ENCODE measurements around the gene PPM1B.
A peak's percentile ranks its signal among the peaks of the same experiment; 100 is the strongest.
"Not testable (repeated sequence)": the region's sequence is repeated elsewhere in the genome, so short reads cannot be mapped to it uniquely, and the experiment has no call there.

Gene PPM1B

GRCh38 chr2:44164617-44165016 lies 4.1 kb upstream of the PPM1B start:
- no peak for DNase-seq

GRCh38 chr2:44166096-44166495 lies 2.6 kb upstream of the PPM1B start:
- no peak for DNase-seq

DNA sequence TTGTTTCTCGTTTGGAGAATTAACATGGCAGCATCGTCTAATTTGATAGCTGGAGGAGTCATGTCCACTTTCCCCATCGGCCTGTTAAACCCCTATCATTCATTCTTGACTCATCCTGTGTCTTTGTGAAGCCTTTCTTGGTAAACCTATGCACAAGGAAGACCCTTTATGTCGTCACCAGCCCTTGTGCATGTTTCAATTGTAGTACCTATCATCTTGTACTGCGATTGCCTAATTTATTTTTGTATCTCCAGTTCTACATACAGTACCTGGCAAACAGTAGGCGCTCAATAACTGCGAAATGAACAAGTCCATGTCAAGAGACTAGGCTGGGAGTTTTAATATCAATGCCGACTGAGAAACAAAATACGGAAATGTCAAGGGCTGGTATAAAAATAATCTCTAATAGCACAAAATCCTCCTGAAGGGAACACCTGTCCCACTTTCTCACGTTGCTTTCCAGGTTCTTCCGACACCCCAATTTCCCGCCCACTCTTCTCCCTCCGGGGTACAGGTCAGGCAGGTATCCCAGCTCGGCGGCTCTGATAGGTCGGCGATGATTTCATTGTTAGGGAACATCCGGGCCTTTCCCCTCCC lies 1.3 kb upstream of the PPM1B start:
- peak in 1 of 4 experiments; percentile 69 for DNase-seq

DNA sequence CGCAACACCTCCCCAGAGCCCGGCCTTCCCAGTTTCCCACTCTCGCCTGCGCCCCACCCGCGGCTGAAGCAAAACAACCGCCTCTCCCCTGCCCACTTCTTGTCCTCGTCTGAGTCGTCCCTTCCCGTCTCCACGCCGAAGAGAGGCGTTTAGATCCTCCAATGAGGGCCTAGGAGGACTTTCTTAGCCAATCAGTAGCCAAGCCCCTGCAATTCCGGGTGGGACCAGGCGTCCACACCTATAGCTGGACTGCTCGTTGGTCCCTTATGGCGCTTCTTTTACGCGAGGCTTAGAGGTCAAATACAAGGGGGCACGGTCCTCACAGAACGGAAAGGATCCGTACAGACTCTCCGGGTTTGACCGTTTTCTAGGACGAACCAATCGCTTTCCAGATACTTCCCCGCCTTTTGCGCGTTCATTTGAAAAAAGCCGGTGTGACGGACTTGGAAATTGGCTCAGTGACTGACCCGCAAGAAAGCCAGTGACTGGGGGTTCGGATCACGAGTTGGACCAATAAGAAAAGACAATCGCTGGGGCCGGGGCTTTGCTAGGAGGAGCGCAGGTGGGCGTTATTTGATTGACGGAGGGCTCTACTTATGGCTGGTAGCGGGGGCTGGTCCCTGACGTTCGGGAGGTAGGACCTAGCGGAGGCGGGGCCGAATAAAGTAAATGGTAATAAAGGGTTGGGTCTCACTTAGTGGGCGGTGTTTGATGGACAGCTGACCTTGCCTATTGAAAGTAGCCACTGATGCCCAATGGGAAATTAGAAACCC lies 581 bp upstream of the PPM1B start:
- DNase-seq, result peak; percentile 74 to 99 (median 87)

DNA sequence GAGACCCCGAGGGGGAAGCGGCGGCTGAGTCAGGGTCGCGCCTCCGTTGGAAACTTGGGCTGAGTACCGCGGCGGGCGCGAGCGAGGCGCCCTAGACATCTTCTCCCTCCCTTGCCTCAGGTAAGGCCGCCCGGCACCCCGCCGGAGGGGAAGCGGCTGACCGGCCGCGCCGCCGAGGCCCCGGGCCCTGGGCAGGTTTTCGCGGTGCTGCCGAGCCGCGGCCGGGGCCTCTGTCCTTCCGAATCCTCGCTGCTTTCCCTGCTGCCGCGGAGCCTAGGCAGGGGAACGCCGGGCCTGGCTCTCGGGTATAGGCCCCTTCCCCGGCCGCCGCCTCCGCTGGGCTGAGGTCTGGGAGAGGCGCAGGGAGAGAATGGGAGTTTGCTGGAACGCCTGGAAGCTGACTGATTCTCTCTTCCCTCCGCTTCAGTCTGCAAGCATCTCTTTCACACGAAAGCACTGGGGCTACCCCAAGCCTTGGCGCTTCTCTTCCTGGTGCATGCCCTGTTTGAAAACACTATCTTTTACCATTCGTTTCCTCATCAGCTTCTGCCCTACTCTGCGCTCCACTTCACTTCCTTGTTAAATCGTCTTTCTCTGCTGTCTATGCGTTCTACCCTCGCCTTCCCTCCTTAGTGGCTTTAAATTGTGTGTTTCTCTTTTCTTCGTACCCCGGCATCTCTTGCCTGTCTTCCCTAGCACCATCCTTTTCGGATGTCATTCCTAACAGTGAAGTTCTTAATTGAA lies 652 bp downstream of the PPM1B start:
- DNase-seq, result peak in 3 of 4 experiments; percentile 12 to 38 (median 27)

GRCh38 chr2:44170311-44170717 lies 1.6 kb downstream of the PPM1B start:
- DNase-seq, result no peak

DNA sequence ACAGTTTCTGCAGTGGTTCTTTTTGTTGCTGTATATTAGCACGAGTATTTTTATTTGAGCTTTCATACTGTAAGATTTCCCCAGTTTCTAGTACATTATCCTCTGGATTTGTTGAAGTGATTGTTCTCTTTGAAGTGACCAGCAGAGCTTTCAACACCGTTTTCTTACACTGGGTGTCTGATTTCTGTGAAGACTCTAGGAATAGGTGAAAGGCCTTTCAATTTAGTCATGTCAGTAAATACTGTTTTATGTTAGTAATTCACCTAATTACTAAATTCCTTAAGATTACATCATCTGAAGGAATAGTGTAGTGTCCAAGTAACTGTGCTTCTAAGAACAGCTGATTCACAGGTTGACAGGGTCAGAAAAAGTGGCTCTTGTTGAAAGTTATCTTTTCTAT lies 2.3 kb downstream of the PPM1B start:
- DNase-seq, result no peak

DNA sequence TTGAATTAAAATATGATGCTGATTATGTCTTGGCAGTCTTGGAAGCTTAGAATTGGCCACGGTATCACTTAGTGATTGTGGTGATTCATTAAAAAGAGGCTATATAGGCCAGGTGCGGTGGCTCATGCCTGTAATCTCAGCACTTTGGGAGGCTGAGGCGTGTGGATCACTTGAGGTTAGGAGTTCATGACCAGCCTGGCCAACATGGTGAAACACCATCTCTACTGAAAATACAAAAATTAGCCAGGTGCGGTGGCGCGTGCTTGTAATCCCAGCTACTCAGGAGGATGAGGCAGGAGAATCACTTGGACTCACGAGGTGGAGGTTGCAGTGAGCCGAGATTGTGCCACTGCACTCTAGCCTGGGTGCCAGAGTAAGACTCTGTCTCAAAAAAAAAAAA lies 2.8 kb downstream of the PPM1B start:
- not testable (repeated sequence) for DNase-seq

DNA sequence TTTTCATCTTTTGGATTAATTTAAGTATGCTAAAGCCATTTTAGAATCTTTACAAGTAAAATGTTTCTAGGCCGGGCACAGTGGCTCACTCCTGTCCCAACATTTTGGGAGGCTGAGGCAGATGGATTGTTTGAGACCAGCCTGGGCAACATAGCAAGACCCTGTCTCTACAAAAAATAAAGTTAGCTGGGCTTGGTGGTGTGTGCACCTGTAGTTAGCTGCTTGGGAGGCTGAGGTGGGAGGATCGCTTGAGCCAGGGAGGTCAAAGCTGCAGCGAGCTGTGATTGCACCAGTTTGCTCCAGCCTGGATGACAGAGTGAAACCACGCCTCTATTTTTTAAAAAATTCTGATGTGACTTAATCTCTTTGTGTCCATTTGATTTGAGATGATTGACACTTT lies 3.9 kb downstream of the PPM1B start:
- no peak for DNase-seq

GRCh38 chr2:44178950-44179349 lies 10.3 kb downstream of the PPM1B start:
- DNase-seq, result no peak

- no peak for DNase-seq
These were observed 13.0 kb downstream of the PPM1B start for GRCh38 chr2:44181648-44182047.

DNA sequence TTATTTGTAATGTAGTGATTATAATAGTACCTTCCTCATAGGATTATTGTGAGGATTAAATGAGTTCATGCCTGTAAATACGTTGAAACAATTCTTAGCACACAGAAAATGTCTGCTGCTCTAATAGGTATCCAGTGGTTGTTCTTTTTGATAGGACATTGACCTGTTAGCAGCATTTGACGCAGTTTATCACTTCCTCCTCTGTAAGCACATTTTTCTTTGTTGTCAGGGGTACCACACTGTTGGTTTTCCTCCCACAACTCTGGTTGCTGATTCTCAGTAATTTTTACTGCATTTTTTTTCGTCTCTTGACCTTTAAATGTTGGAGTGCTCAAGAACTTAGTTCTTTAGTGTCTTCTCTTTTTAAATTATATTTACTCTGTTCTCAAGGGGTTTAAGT lies 15.4 kb downstream of the PPM1B start:
- no peak for DNase-seq

- DNase-seq, result no peak
These were observed 18.1 kb downstream of the PPM1B start for GRCh38 chr2:44186810-44187209.

- no peak for DNase-seq
These were observed 18.6 kb downstream of the PPM1B start for GRCh38 chr2:44187251-44187650.

GRCh38 chr2:44188696-44189095 lies 20.0 kb downstream of the PPM1B start:
- no peak for DNase-seq

DNA sequence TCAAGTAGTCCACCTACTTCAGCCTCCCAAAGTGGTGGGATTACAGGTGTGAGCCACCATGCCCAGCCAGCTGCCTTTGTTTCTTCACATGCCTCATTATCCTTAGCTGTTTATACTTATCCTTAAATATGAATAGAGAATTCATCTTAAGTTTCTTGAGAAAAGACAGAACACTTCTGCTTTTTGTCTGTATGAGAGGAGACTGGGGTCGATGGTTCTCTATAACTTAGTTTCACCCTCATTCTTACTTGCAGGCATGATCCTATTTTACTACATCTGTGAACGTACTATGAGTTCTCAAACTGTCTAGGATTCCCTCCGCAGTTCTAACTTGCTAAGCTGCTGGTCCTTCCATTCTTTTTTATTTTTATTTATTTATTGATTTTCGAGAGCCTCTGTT lies 20.4 kb downstream of the PPM1B start:
- DNase-seq, result no peak

DNA sequence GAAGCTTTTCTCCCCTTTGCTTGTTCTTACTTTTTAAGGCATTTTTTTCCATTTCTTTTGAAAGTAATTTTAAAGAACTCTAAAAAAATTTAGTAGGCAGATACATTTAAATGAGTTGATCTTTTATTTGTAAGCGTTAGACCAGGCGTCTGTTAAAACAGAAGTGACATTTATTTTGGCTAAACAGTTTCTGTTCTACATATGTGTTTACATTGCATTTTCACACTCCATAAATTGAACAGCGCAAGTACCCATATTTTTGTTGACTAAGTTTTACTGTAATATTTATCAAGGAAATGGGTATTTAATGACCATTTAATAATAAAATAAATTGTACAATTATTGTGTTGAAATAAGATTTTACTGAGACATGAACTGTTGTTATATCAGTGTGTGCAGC lies 21.9 kb downstream of the PPM1B start:
- DNase-seq, result no peak

DNA sequence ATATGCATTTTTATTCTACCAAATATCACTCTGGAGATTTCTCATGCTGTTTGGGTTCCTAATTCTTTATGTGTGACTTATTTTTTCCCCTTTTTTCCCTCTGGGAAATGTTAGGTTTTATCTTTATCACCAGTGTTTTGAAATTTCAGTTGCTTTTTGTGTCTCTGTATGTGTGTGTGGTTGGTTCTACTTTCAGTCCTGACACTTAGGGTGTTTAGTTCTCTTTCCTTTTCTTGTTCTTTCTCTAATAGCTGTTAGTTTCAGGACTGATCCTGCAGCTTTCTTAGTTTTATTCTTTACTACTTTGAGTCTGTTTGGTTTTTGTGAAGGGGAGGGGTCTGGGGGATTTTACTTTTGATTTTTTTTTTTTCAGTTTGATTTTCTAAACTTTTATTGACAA lies 23.1 kb downstream of the PPM1B start:
- DNase-seq, result no peak

- no peak for DNase-seq
These were observed 24.0 kb downstream of the PPM1B start for GRCh38 chr2:44192646-44193045.

- DNase-seq, result no peak
These were observed 27.0 kb downstream of the PPM1B start for GRCh38 chr2:44195714-44196113.

DNA sequence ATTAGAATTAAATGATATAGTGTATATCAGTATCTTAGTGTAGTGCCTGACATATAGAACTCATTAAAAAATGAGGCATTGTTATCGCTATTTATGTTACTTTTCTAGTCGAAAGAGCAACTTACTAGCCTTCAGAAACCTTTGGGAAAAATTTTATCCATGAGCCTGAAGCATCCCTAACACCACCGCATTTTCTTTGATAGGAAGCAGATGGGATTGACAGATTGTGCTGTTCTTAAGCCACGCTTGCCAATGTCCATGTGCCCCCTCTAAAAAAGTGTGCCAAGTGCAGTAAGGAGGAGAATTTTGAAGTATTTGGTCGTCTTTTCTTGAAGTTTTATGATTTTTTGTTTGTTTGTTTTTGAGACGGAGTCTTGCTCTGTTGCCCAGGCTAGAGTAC lies 29.1 kb downstream of the PPM1B start:
- DNase-seq, result no peak

DNA sequence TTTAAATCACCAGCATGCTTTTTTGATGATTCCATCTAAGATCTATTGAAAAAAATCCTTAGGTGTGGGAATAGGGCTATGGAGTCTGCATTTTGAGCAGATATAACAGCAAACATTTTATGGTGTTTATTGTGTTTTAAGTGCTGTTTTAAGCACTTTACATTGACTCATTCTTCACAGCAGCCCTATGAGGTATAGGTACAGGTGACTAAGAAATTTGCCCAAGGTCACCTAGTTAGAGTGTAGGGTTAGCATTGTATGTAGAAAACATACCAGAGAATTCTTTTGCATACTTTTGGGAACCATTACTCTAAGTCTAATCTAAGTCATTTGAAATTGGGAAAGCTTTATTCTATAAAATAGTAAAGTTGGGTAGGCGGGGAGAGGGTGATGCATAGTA lies 31.3 kb downstream of the PPM1B start:
- no peak for DNase-seq

DNA sequence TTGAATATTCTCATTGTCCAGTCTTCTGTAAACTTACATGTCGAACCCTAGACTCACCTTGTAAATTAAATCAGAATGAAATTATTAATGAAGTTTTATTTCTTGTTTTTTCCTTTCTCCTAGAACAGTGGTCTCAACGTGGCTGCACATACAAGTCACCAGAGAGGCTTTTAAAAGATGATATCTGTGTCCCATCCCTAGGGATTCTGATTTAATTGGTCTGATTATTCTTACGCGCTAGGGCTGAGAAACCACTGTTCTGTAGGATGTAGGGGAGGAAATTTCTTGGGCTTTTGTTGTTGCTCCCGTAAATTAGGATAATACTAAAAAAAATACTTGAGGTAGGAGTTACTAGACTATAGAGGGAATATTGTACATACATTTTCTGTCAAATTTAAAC lies 32.1 kb downstream of the PPM1B start:
- DNase-seq, result no peak

GRCh38 chr2:44201648-44202165 lies 33.0 kb downstream of the PPM1B start:
- no peak for DNase-seq
